ENCODE results near the gene OPCML. TPM values are rescaled to one million over a fixed set of nuclear protein-coding genes. Genes with fewer than 3 reads are reported as not detected.

OPCML gene
- total RNA-seq, 1 donor from 2014 or later: not detected

- Histone ChIP-seq H3K27me3 (no peaks in the 10 kb centered on the region), H3K9me3 (no peaks in the 10 kb centered on the region), H3K36me3 (no peaks in the 10 kb centered on the region), H3K4me3 (no peak overlapping the region), H3K4me1 (no peaks in the 10 kb centered on the region), H3K27ac (no peak overlapping the region)
- DNase-seq (ENCODE audit: low spot score in 2 of 2): no peak
- TF ChIP-seq CTCF (IDR thresholded peaks at IDR 0.05): no peak
- intact Hi-C loops (cut with DNase I): no loop called here
Observed at GRCh38 chr11:132852361-132852760, 679.9 kb downstream of the OPCML start.

GRCh38 chr11:132851247-132851646, 681.1 kb downstream of the OPCML start:
- Histone ChIP-seq H3K9me3 (no peaks in the 10 kb centered on the region), H3K4me3 (no peak overlapping the region), H3K36me3 (no peaks in the 10 kb centered on the region), H3K4me1 (no peaks in the 10 kb centered on the region), H3K27ac (no peak overlapping the region), H3K27me3 (no peaks in the 10 kb centered on the region)
- intact Hi-C loops (cut with DNase I): no loop called here
- no peak for TF ChIP-seq CTCF (IDR thresholded peaks at IDR 0.05)
- DNase-seq (ENCODE audit: low spot score in 2 of 2): no peak

- Histone ChIP-seq H3K27me3 (no peaks in the 10 kb centered on the region), H3K36me3 (no peaks in the 10 kb centered on the region), H3K9me3 (no peaks in the 10 kb centered on the region), H3K4me1 (no peaks in the 10 kb centered on the region), H3K4me3 (no peak overlapping the region), H3K27ac (no peak overlapping the region)
- intact Hi-C loops (cut with DNase I): no loop called here
- DNase-seq (ENCODE audit: low spot score in 2 of 2): no peak
- TF ChIP-seq CTCF (IDR thresholded peaks at IDR 0.05): no peak
Observed at GRCh38 chr11:132850266-132850665, 682.0 kb downstream of the OPCML start.

GRCh38 chr11:132848336-132848735, 684.0 kb downstream of the OPCML start:
- Histone ChIP-seq H3K4me1 (no peaks in the 10 kb centered on the region), H3K36me3 (no peaks in the 10 kb centered on the region), H3K27me3 (no peaks in the 10 kb centered on the region), H3K27ac (no peak overlapping the region), H3K4me3 (no peak overlapping the region), H3K9me3 (no peaks in the 10 kb centered on the region)
- intact Hi-C loops (cut with DNase I): no loop called here
- TF ChIP-seq CTCF (IDR thresholded peaks at IDR 0.05): no peak
- DNase-seq (ENCODE audit: low spot score in 2 of 2): no peak

- intact Hi-C loops (cut with DNase I): no loop called here
- Histone ChIP-seq H3K4me3 (no peak overlapping the region), H3K36me3 (no peaks in the 10 kb centered on the region), H3K4me1 (no peaks in the 10 kb centered on the region), H3K27ac (no peak overlapping the region), H3K9me3 (no peaks in the 10 kb centered on the region), H3K27me3 (no peaks in the 10 kb centered on the region)
- TF ChIP-seq CTCF (IDR thresholded peaks at IDR 0.05): no peak
- DNase-seq (ENCODE audit: low spot score in 2 of 2): no peak
Observed at GRCh38 chr11:132846075-132846474, 686.2 kb downstream of the OPCML start.
